ENCODE results near the gene LSAMP. TPM values are rescaled to one million over a fixed set of nuclear protein-coding genes. Genes with fewer than 3 reads are reported as not detected.

LSAMP gene
- total RNA-seq (2021) (10.1 and 12.5 TPM in 2 replicates), Bru-seq, nascent RNA (percentile 61 among the genes with signal in this experiment), BruChase-seq, experiment 1, labeled RNA remaining after a 2-hour chase (percentile 65 among the genes with signal in this experiment), BruChase-seq, experiment 2, labeled RNA remaining after a 6-hour chase (percentile 62 among the genes with signal in this experiment)
- long read RNA-seq, partial matches to known transcripts: 0 of 4 reads
- long read RNA-seq, other reads (novel, unspliced or antisense): 4 of 4 reads

DNA sequence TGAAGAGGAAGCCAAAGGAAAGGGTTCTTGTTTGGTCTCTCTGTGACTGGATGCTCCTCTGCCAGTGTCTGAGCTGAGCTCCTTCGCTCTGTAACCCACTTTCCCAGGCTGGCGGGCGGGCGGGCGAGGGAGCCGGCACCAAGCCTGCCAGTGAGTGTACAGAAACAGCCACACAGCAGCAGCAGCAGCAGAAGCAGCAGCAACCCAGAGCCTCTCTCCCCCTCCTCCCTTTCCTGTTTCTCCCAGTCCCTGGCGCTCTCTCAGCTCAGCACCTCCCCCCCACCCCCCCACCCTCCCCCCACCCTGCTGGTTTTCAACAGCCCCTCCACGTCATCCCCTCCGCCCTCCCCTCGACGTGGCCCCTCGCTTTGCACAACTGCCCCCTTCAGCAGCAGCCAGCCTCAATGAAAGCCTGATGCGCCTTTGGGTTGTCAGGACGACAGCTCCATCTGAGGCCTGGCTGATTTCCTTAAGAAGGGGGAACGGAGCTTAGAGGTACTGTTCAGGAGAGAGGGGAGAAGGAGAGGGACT lies at the start of gene LSAMP:
TSS of gene LSAMP (minus strand) at position 177 of the 531 bp plus-strand sequence.
- intact Hi-C loops (cut with micrococcal nuclease; ENCODE audit: unreplicated experiment): loop anchor here (10.0 kb wide), 2 partner anchors 309 to 461 kb away; no protein-coding TSS in a partner anchor
- DNase-seq (ENCODE audit: low spot score): peak; percentile 71
- Histone ChIP-seq H3K4me1 (ENCODE audit: insufficient read depth, low read length, poor library complexity, severe bottlenecking) (peaks cover 9% of the 10 kb centered on the region), H3K27ac (ENCODE audit: low read depth, low read length, poor library complexity, severe bottlenecking) (peak within 1 kb of the TSS; percentile 26), H3K36me3 (ENCODE audit: insufficient read depth, low read length, poor library complexity, severe bottlenecking) (no peaks in the 10 kb centered on the region), H3K9me3 (ENCODE audit: low read depth, low read length, poor library complexity, severe bottlenecking) (no peaks in the 10 kb centered on the region), H3K4me3 (ENCODE audit: low read depth, low read length, poor library complexity, severe bottlenecking) (peak within 1 kb of the TSS; percentile 56), H3K27me3 (replicated peaks; ENCODE audit: insufficient read depth, low read depth, low read length, poor library complexity) (no peaks in the 10 kb centered on the region)
- POLR2A ChIA-PET (ENCODE audit: low non-redundant PET): interaction anchor here (0.6 kb wide), 3 partner anchors 22 to 224 kb away, joined by 3 to 14 read pairs (median 14); no protein-coding TSS in a partner anchor
- TF ChIP-seq, protein P1, sequence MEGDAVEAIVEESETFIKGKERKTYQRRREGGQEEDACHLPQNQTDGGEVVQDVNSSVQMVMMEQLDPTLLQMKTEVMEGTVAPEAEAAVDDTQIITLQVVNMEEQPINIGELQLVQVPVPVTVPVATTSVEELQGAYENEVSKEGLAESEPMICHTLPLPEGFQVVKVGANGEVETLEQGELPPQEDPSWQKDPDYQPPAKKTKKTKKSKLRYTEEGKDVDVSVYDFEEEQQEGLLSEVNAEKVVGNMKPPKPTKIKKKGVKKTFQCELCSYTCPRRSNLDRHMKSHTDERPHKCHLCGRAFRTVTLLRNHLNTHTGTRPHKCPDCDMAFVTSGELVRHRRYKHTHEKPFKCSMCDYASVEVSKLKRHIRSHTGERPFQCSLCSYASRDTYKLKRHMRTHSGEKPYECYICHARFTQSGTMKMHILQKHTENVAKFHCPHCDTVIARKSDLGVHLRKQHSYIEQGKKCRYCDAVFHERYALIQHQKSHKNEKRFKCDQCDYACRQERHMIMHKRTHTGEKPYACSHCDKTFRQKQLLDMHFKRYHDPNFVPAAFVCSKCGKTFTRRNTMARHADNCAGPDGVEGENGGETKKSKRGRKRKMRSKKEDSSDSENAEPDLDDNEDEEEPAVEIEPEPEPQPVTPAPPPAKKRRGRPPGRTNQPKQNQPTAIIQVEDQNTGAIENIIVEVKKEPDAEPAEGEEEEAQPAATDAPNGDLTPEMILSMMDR (conservative IDR thresholded peaks at IDR 0.05; ENCODE audit: low read depth, low read length): no peak
- TF ChIP-seq EZH2 (IDR thresholded peaks at IDR 0.05; ENCODE audit: borderline replicate concordance, low read depth, low read length, poor library complexity, severe bottlenecking): no peak
- no TSS peak for BruUV-seq (replicated peaks)
- CTCF ChIA-PET: interaction anchor here (0.5 to 0.6 kb wide), 2 partner anchors 618 to 1263 kb away, joined by 3 to 5 read pairs; no protein-coding TSS in a partner anchor

DNA sequence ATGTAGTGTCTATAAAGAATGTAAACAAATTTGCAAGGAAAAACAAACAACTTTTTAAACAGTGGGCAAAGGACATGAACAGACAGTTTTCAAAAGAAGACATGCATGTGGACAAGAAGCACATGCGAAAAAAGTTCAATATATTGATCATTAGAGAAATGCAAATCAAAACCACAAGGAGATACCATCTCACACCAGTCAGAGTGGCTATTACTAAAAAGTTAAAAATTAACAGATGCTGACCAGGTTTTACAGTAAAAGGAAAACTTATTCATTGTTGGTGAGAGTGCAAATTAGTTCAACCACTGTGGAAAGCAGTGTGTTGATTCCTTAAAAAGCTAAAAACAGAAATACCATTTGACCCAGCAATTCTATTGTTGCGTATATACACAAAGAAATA lies 47.1 kb upstream of the LSAMP start:
- POLR2A ChIA-PET (ENCODE audit: low non-redundant PET): no interaction called here
- Histone ChIP-seq H3K9me3 (ENCODE audit: low read depth, low read length, poor library complexity, severe bottlenecking) (no peaks in the 10 kb centered on the region), H3K4me1 (ENCODE audit: insufficient read depth, low read length, poor library complexity, severe bottlenecking) (no peaks in the 10 kb centered on the region), H3K36me3 (ENCODE audit: insufficient read depth, low read length, poor library complexity, severe bottlenecking) (no peaks in the 10 kb centered on the region), H3K4me3 (ENCODE audit: low read depth, low read length, poor library complexity, severe bottlenecking) (no peak overlapping the region), H3K27ac (ENCODE audit: low read depth, low read length, poor library complexity, severe bottlenecking) (no peak overlapping the region), H3K27me3 (replicated peaks; ENCODE audit: insufficient read depth, low read depth, low read length, poor library complexity) (no peaks in the 10 kb centered on the region)
- CTCF ChIA-PET: no interaction called here
- no peak for TF ChIP-seq EZH2 (IDR thresholded peaks at IDR 0.05; ENCODE audit: borderline replicate concordance, low read depth, low read length, poor library complexity, severe bottlenecking)
- TF ChIP-seq, protein P1 (conservative IDR thresholded peaks at IDR 0.05; ENCODE audit: low read depth, low read length): no peak
- intact Hi-C loops (cut with micrococcal nuclease; ENCODE audit: unreplicated experiment): no loop called here
- DNase-seq (ENCODE audit: low spot score): no peak
- no TSS peak for BruUV-seq (replicated peaks)

DNA sequence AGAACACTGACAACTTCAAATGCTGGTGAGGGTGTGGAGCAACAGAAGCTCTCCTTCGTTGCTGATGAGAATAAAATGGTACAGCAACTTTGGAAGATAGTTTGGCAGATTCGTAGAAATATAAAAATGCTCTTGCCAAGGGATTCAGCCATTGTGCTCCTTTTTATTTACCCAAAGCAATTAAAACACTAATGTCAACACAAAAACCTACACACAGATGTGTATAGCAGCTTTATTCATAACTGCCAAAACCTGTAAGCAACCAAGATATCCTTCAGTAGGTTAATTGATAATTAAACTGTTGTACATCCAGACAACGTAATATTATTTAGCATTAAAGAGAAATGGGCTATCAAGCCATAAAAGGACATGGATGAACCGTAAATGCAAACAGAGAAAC lies 37.8 kb upstream of the LSAMP start:
- POLR2A ChIA-PET (ENCODE audit: low non-redundant PET): no interaction called here
- no peaks in the 10 kb centered on the region for H3K4me1 ChIP-seq (ENCODE audit: insufficient read depth, low read length, poor library complexity, severe bottlenecking)
- intact Hi-C loops (cut with micrococcal nuclease; ENCODE audit: unreplicated experiment): no loop called here
- peaks cover 5% of the 10 kb centered on the region for H3K9me3 ChIP-seq (ENCODE audit: low read depth, low read length, poor library complexity, severe bottlenecking)
- CTCF ChIA-PET: no interaction called here
- no peaks in the 10 kb centered on the region for H3K27me3 ChIP-seq (replicated peaks; ENCODE audit: insufficient read depth, low read depth, low read length, poor library complexity)
- no peak overlapping the region for H3K27ac ChIP-seq (ENCODE audit: low read depth, low read length, poor library complexity, severe bottlenecking)
- H3K4me3 ChIP-seq (ENCODE audit: low read depth, low read length, poor library complexity, severe bottlenecking): no peak overlapping the region
- BruUV-seq (replicated peaks): no TSS peak
- no peak for DNase-seq (ENCODE audit: low spot score)
- TF ChIP-seq, protein P1 (conservative IDR thresholded peaks at IDR 0.05; ENCODE audit: low read depth, low read length): no peak
- TF ChIP-seq EZH2 (IDR thresholded peaks at IDR 0.05; ENCODE audit: borderline replicate concordance, low read depth, low read length, poor library complexity, severe bottlenecking): no peak
- H3K36me3 ChIP-seq (ENCODE audit: insufficient read depth, low read length, poor library complexity, severe bottlenecking): no peaks in the 10 kb centered on the region

Measured in A673 (cell line).